BLaER1 treated with 17β-estradiol and CSF1 and Interleukin-3, amounts not matched to agents 10 nM and 100 nM (cell line): Measurements from ENCODE around the gene FANCD2.
"Not testable (repeated sequence)": the region's sequence is repeated elsewhere in the genome, so short reads cannot be mapped to it uniquely, and the experiment has no call there.

ENCODE experiments used
- H3K27ac ChIP-seq, 11 experiments: shearing (Covaris generic); formaldehyde crosslinking; 2 replicates each; pipeline ENCODE4 v1.8.1; 2022
- H3K27me3 ChIP-seq, 11 experiments: shearing (Covaris generic); formaldehyde crosslinking; 2 replicates each; pipeline ENCODE4 v1.8.1; 2022
- H3K36me3 ChIP-seq, 11 experiments: shearing (Covaris generic); formaldehyde crosslinking; 2 replicates each; pipeline ENCODE4 v1.8.1; 2022
- H3K4me1 ChIP-seq, 10 experiments: shearing (Covaris generic); formaldehyde crosslinking; 2 replicates each; pipeline ENCODE4 v1.8.1; 2022
- H3K4me2 ChIP-seq, 11 experiments: shearing (Covaris generic); formaldehyde crosslinking; 2 replicates each; pipeline ENCODE4 v1.8.1; 2022
- H3K4me3 ChIP-seq, 10 experiments: shearing (Covaris generic); formaldehyde crosslinking; 2 replicates each; pipeline ENCODE4 v1.8.1; 2022
- H3K9ac ChIP-seq, 11 experiments: shearing (Covaris generic); formaldehyde crosslinking; 2 replicates each; pipeline ENCODE4 v1.8.1; 2022
- H3K9me3 ChIP-seq, 11 experiments: shearing (Covaris generic); formaldehyde crosslinking; replicated peaks in 1 of 11; 2 replicates each; pipeline ENCODE4 v1.8.1; 2022
- H4K20me1 ChIP-seq, 11 experiments: shearing (Covaris generic); formaldehyde crosslinking; 2 replicates each; pipeline ENCODE4 v1.8.1; 2022
- Cebpa-rat ChIP-seq, 11 experiments: shearing (Covaris generic); IDR thresholded peaks; 2 replicates each; pipeline ENCODE4 v1.8.1; 2022

Gene FANCD2

GRCh38 chr3:10074666-10075065, 48.4 kb downstream of the FANCD2 start:
- no peak overlapping the region for H3K9ac ChIP-seq
- peaks cover 0 to 6% (median 0%) of the 10 kb centered on the region in 11 experiments; a peak in 1 of 22 replicates for H3K9me3 ChIP-seq
- no peak overlapping the region for H3K27ac ChIP-seq
- no peak overlapping the region for H3K4me3 ChIP-seq
- H4K20me1 ChIP-seq, result no peaks in the 10 kb centered on the region
- peaks cover 8 to 82% (median 66%) of the 10 kb centered on the region in 11 experiments; a peak in 21 of 22 replicates for H3K36me3 ChIP-seq
- no peak for TF ChIP-seq Cebpa-rat (IDR thresholded peaks at IDR 0.05)
- H3K27me3 ChIP-seq, result no peaks in the 10 kb centered on the region
- no peaks in the 10 kb centered on the region for H3K4me1 ChIP-seq
- H3K4me2 ChIP-seq, result no peak overlapping the region

- H4K20me1 ChIP-seq, result no peaks in the 10 kb centered on the region
- peaks cover 20 to 99% (median 95%) of the 10 kb centered on the region in 11 experiments for H3K36me3 ChIP-seq
- H3K4me2 ChIP-seq, result no peak overlapping the region
- H3K27ac ChIP-seq, result no peak overlapping the region
- no peaks in the 10 kb centered on the region for H3K4me1 ChIP-seq
- H3K4me3 ChIP-seq, result no peak overlapping the region
- TF ChIP-seq Cebpa-rat (IDR thresholded peaks at IDR 0.05), result no peak
- H3K27me3 ChIP-seq, result no peaks in the 10 kb centered on the region
- H3K9me3 ChIP-seq, result no peaks in the 10 kb centered on the region
- no peak overlapping the region for H3K9ac ChIP-seq
Observed at GRCh38 chr3:10081871-10082270, 55.6 kb downstream of the FANCD2 start.

- Histone ChIP-seq H3K9ac (no peak overlapping the region), H3K9me3 (no peaks in the 10 kb centered on the region), H3K27ac (no peak overlapping the region), H3K4me2 (no peak overlapping the region), H3K4me1 (no peaks in the 10 kb centered on the region), H3K36me3 (peaks cover 27 to 98% (median 94%) of the 10 kb centered on the region in 11 experiments), H3K27me3 (no peaks in the 10 kb centered on the region), H3K4me3 (no peak overlapping the region), H4K20me1 (no peaks in the 10 kb centered on the region)
- no peak for TF ChIP-seq Cebpa-rat (IDR thresholded peaks at IDR 0.05)
Observed at GRCh38 chr3:10085738-10086137, 59.5 kb downstream of the FANCD2 start.

GRCh38 chr3:10088256-10088655, 62.0 kb downstream of the FANCD2 start:
- H3K4me3 ChIP-seq, result no peak overlapping the region
- H3K4me2 ChIP-seq, result no peak overlapping the region
- peaks cover 21 to 97% (median 91%) of the 10 kb centered on the region in 11 experiments for H3K36me3 ChIP-seq
- TF ChIP-seq Cebpa-rat (IDR thresholded peaks at IDR 0.05), result no peak
- no peaks in the 10 kb centered on the region for H3K9me3 ChIP-seq
- no peak overlapping the region for H3K9ac ChIP-seq
- no peaks in the 10 kb centered on the region for H4K20me1 ChIP-seq
- no peaks in the 10 kb centered on the region for H3K4me1 ChIP-seq
- no peak overlapping the region for H3K27ac ChIP-seq
- H3K27me3 ChIP-seq, result no peaks in the 10 kb centered on the region

- Histone ChIP-seq H3K27me3 (no peaks in the 10 kb centered on the region), H3K27ac (no peak overlapping the region), H3K4me3 (no peak overlapping the region), H3K4me1 (no peaks in the 10 kb centered on the region), H3K4me2 (no peak overlapping the region), H3K9ac (no peak overlapping the region), H4K20me1 (no peaks in the 10 kb centered on the region), H3K9me3 (no peaks in the 10 kb centered on the region), H3K36me3 (peaks cover 29 to 98% (median 91%) of the 10 kb centered on the region in 11 experiments)
- no peak for TF ChIP-seq Cebpa-rat (IDR thresholded peaks at IDR 0.05)
Observed at GRCh38 chr3:10090179-10090578, 63.9 kb downstream of the FANCD2 start.

GRCh38 chr3:10090774-10091173, 64.5 kb downstream of the FANCD2 start:
- peaks cover 29 to 98% (median 91%) of the 10 kb centered on the region in 11 experiments for H3K36me3 ChIP-seq
- H4K20me1 ChIP-seq, H3K4me3 ChIP-seq, H3K9ac ChIP-seq, H3K27me3 ChIP-seq, H3K4me1 ChIP-seq, H3K4me2 ChIP-seq, H3K9me3 ChIP-seq, H3K27ac ChIP-seq: not testable (repeated sequence)

- peaks cover 29 to 98% (median 91%) of the 10 kb centered on the region in 11 experiments for H3K36me3 ChIP-seq
- not testable (repeated sequence) for H3K27me3 ChIP-seq, H3K4me2 ChIP-seq
Observed at GRCh38 chr3:10091387-10091786, 65.2 kb downstream of the FANCD2 start.

GRCh38 chr3:10093678-10094077, 67.4 kb downstream of the FANCD2 start:
- Histone ChIP-seq H3K9me3 (no peaks in the 10 kb centered on the region), H3K36me3 (peaks cover 22 to 98% (median 92%) of the 10 kb centered on the region in 11 experiments), H4K20me1 (no peaks in the 10 kb centered on the region), H3K4me2 (no peak overlapping the region), H3K4me1 (no peaks in the 10 kb centered on the region), H3K4me3 (no peak overlapping the region), H3K27me3 (no peaks in the 10 kb centered on the region), H3K9ac (no peak overlapping the region), H3K27ac (no peak overlapping the region)
- TF ChIP-seq Cebpa-rat (IDR thresholded peaks at IDR 0.05), result peak in 1 of 11 experiments; percentile 42; a peak in 1 of 22 replicates

More at GRCh38 chr3:10091387-10091786, 65.2 kb downstream of the FANCD2 start:
- H3K27ac ChIP-seq, H3K9me3 ChIP-seq, H3K9ac ChIP-seq, H4K20me1 ChIP-seq, H3K4me1 ChIP-seq, H3K4me3 ChIP-seq: not testable (repeated sequence)

GRCh38 chr3:10099041-10099440, 72.8 kb downstream of the FANCD2 start:
- Histone ChIP-seq H3K27ac (no peak overlapping the region), H3K9ac (no peak overlapping the region), H3K36me3 (peaks cover under 1 to 92% (median 79%) of the 10 kb centered on the region in 11 experiments; a peak in 21 of 22 replicates)

GRCh38 chr3:10106919-10107318, 80.7 kb downstream of the FANCD2 start:
- Histone ChIP-seq H3K4me1 (no peaks in the 10 kb centered on the region), H4K20me1 (0 out of 22 replicates have a peak, but pooled peaks cover 0 to 5% (median 0%) of the 10 kb centered on the region in 11 experiments), H3K27ac (no peak overlapping the region), H3K9me3 (no peaks in the 10 kb centered on the region), H3K9ac (no peak overlapping the region), H3K27me3 (no peaks in the 10 kb centered on the region), H3K36me3 (peaks cover 0 to 19% (median 5%) of the 10 kb centered on the region in 11 experiments; a peak in 9 of 22 replicates), H3K4me3 (no peak overlapping the region), H3K4me2 (no peak overlapping the region)
- TF ChIP-seq Cebpa-rat (IDR thresholded peaks at IDR 0.05), result no peak

More at GRCh38 chr3:10099041-10099440, 72.8 kb downstream of the FANCD2 start:
- H4K20me1 ChIP-seq, result no peaks in the 10 kb centered on the region
- H3K27me3 ChIP-seq, result no peaks in the 10 kb centered on the region
- no peaks in the 10 kb centered on the region for H3K4me1 ChIP-seq
- H3K9me3 ChIP-seq, result no peaks in the 10 kb centered on the region
- H3K4me3 ChIP-seq, result no peak overlapping the region
- H3K4me2 ChIP-seq, result no peak overlapping the region
- no peak for TF ChIP-seq Cebpa-rat (IDR thresholded peaks at IDR 0.05)
